T-helper 22 cell (primary cell): ENCODE results near the gene PACSIN2.

Experiments
- DNase-seq: peaks from one replicate; pipeline ENCODE4 v3.0.0-alpha.2; 2020; ENCODE audit warnings: low read depth

PACSIN2 gene

DNA sequence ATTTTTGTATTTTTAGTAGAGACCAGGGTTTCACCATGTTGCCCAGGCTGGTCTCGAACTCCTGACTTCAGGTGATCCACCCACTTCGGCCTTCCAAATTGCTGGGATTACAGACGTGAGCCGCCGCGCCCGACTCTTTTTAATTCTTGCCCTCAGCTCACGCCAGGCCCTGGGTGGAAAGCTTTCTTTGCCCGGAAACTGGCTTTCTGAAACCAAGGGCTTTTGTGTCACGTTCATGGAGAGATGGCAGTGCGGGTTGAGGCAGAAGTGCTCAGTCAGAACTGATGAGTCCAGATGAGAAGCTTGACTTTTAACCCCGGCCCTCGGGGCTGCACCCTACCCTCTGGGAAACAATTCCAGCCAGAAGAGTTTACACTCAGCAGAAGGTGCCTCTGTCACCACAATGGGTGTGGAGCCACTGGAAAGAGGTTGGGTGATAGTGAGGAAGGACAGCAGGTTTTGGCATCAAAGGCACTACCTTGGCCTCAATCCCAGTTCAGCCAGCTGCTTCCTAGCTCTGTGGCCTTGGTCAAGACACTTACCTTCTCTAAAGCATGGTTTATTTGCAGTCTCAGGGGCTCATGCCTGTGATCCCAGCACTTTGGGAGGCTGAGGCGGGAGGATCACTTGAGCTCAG lies 157.0 kb downstream of the PACSIN2 start:
- no peak for DNase-seq

DNA sequence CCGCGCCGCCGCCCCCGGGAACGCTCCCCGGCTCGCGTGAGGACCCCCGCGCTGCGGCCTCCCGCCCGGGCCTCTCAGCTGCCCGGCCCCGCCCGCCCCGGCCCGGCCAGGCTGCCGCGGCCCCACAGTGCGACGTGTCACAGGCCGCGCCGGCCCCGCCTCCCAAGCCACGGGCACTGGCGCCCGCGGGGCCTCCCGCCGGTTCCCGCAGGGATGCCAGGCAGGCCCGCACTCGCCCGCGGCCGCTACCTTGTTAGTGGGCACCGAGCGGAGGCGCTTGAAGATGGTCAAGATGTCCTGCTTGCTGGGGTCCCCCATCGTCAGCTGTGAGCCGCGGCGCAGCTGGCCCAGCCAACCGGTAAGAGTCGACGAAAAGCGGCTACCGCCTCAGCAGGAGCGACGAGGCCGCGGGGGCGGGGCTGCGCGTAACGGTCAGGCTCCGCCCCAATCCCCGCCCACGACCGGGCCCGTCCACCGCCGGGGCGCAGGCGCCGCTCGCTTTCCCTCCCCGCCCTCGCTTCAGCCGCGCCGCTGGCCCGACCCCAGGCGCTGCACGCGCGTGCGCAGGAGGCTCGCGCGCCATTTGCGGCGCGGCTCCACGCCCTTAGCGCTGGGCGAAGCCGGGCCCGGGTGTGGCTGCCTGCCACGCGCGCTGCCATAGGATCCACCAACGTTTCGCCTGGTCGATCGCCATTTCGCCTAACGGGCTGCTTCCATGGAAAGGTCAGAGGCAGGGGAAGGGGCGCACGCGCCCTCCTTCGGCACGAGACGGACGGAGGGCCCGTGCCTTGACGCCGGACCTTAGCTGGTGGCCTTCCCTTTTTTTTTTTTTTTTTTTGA lies 157.9 kb downstream of the PACSIN2 start, which contains the start of gene ARFGAP3:
Gene ARFGAP3 (minus strand): TSS at position 409 of the 840 bp plus-strand sequence. CDS start 91 bp downstream, at position 318.
- peak; percentile 86 for DNase-seq

DNA sequence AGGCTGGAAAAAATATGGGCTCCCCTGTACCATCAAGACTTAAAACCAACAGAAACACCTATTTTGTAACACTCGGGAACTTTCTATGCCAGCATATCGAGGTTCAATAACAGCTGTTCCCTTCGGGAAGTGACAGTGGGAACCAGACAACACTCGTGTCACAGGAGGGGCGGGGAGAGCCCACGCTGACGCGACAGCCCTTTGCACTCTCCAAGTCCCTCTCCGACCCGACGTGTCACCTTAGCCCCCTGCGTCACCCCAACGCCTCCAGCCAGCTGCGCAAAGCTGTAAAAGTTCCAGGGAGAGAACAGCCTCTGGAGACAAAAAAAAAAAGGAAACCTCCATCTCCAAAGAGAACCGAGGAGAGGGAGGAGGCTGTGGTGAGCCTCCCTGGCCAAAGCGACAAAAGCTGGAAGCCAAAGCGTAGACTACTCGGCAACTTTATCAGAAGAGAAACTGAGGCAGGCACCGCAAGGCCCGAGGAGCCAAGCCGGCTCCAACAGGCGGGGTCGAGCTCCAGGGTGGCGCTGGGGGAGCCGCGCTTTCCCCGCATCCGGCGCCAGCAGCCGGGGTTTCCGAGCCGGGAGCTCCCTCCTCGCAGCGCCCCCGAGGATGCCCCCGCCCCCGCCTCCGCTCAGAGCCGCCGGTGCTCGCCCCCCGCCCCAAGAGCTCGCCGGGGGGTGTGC lies 158.6 kb downstream of the PACSIN2 start:
- DNase-seq, result peak; percentile 51

DNA sequence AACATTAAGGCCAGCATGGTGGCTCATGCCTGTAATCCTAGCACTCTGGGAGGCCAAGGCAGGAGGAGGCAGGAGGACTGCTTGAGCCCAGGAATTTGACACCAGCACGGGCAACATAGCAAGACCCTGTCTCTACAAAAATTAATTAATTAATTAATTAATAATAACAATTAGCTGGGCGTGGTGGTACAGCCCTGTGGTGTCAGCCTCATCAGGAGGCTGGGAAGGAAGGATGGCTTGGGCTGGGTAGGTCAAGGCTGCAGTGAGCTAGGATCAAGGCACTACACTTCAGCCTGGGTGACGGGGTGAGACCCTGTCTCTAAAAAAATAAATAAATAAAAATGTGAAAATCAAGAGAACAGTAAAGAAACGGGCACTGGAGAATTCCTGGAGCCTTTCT lies 159.2 kb downstream of the PACSIN2 start:
- DNase-seq, result no peak

DNA sequence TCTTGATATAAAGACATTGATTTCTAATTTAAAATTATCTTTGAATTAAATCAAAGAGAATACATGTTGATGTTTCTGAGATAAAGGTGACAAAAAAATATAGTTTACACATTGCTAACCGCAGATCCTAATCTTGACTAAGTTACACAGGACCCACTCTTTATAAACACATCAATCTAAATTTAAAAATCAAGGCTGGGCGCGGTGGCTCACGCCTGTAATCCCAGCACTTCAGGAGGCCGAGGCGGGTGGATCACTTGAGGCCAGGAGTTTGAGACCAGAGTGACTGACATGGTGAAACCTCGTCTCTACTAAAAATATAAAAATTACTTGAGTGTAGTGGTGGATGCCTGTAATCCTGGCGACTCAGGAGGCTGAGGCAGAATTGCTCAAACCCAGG lies 159.7 kb downstream of the PACSIN2 start:
- DNase-seq, result no peak

DNA sequence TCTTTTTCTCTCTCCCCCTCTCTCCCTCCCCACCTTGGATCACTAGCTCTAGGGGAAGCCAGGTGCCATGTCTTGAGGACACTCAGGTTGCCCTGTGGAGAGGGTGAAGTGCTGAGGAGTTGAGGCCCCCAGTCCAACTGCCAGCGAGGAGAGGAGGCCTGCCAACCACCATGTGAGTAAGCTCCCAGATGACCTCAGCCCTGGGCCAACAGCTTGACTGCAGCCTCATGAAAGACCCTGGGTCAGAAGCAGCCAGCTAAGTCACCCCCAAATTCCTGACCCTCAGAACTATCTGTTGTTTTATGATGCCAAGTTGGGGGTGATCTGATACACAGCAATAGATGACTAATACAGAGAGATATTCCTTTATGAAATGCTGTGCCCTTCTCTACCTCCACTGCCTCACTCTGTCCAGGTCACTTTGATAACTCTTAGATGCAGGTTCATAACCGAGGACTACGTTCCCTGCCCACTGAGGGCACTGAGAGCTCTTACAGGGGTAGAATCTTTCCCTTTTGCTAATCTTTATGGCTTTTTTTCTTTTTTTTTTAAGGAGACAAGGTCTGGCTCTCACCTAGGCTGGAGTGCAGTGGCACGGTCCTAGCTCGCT lies 165.9 kb downstream of the PACSIN2 start:
- no peak for DNase-seq

DNA sequence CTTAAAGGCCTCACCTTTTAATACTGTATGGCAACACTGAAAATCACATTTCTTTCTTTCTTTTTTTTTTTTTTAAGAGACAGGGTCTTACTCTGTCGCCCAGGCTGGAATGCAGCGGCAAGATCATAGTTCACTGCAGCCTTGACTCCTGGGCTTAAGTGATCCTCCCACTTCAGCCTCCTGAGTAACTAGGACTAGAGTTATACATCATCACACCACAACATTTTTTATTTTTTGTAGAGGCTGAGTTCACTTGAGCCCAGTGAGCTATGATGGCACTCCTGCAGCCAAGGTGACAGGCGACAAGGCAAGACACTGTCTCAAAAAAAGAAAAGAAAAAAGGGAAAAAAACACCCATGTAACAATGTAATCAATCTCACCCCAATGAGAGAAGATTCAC lies 167.8 kb downstream of the PACSIN2 start:
- DNase-seq, result no peak

DNA sequence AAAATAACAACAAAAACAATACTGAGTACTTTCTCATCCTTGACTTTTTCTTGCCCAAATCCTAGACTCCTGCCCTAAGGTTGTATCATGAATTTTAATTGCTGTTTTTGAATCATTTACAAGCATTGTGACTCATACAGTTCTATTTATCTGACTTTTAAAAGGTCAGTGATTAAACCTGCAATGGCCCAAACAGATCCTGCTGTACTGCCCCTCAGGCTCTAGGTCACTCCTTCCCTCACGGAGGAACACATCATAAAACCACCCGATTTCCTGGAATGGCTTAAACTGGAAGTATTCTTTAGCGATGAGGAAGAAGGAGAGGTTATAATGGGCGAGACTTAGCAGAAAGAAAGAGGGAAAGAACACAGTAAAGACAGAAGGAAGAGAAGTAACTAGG lies 170.2 kb downstream of the PACSIN2 start:
- DNase-seq, result no peak

DNA sequence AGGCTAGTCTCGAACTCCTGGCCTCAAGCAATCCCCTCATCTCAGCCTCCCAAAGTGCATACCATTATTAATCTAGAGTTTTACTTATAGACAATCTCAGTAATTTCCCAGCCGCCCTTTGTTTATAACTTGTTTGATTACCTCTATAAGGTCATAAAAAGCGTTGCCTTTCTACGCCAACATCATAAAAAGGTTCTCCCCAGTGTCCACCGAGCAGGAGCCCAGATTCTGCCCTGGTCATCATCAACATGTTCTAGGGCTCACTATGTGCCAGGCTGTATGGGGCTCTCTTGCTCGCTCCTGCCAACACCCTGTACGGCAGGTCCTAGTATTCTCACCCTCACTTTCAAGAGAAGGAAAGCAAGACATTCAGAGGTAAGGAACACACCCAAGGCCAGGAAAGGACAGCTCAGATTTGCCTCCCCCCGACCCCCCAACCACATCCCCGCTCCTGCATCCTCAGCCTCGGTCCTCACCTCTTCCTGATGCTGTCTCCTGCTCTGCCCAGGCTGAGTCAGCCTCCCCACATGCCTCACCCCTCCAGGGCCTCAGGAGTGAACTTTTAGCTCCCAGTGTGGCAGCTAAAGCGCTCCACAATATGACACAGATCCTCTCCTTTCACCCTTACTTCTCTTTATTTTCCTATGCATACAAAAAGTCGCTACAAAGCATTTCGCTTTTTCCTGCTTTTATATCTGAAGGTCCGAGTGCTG lies 172.1 kb downstream of the PACSIN2 start:
- DNase-seq, result no peak

DNA sequence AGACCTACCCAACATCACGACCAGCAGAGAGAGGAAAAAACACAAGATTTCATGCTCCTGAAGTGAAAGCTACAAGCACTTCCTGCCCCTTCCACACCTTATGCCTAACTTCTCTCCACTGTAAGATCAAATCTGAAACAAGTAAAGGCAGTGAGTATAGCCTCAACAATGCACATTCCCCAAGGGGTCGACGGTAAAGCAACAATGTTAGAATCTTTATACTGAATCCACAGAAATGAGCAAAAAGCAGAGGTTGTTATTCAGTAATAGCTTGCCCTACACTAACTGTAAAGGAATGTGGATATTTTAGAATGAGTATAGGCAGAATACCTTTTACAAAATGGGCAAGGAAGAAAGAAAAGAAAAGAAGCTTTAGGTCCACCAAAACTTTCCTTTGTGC lies 173.5 kb downstream of the PACSIN2 start:
- no peak for DNase-seq

DNA sequence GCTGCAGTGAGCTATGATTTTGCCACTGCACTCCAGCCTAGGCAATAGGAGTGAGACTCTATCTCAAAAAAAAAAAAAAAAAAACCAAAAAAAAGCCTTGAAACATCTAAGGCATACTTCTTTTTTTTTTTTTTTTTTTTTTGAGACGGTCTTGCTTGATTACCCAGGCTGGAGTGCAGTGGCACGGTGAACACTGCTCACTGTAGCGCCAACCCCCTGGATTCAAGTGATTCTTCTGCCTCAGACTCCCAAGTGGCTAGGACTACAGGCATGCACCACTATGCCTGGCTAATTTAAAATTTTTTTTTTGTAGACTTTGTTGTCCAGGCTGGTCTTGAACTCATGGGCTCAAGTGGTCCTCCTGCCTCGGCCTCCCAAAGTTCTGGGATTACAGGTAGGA lies 177.4 kb downstream of the PACSIN2 start:
- no peak for DNase-seq

DNA sequence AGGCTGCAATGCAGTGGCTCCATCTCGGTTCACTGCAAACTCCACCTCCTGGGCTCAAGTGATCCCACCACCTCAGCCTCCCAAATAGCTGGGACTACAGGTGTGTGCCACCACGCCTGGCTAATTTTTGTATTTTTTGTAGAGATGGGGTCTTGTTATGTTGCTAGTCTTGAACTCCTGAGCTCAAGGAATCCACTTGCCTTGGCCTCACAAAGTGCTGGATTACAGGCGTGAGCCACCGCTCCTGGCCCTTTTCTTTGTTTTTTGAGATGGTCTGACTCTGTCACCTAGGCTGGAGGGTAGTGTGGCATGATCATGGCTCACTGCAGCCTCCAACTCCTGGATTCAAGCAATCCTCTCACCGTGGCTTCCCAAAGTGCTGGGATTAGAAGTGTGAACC lies 178.9 kb downstream of the PACSIN2 start:
- no peak for DNase-seq

DNA sequence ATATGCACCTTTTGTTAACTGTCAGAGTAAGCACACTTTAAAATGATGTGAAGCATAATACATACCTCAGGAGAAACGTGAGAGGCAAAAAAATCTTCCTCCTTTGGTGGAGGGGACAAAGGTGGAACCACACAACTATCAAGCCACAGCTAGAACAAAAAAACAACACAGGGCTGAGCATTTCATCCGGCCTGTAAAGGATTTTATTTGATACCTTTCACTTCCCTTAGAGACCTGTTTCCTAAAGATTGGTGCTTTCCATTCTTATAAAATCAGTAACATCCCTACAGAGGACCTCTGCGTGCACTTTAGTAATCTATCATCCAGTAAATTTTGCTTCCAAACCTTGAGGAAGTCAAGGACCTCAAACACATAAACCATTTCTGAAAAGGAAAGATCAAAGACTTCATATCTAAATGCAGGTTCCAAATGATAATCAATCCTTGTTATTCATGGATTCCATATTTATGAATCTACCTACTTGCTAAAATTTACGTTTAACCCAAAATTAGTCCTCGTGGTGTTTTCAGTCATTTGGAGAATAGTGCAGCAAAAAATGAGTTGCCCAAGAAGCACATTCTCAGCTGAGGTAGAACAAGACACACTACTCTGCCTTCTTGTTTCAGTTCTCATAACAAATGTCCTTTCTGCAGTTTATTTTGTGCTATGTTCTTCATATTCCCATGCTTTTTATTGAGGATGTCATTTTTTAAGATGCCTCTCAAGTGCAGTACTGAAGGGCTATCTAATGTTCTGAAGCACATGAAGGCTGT lies 180.6 kb downstream of the PACSIN2 start:
- no peak for DNase-seq

DNA sequence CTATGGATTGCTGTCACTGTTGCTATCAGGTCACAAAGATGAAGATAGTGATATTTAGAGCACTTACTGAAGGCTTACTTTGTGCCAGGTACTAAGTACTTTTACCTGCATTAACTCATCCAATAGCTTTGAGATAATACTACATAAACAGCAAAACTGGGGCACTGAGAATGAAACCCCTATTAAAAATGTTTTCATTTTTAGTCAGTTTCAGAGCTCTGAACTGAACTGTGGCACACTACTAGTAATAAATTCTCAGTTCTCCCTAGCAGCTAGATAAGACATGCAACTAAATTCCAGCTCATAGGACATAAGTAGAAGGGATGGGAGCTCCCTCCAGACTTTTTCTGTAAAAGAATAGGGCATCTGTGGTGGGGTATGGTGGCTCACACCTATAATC lies 181.8 kb downstream of the PACSIN2 start:
- DNase-seq, result no peak

DNA sequence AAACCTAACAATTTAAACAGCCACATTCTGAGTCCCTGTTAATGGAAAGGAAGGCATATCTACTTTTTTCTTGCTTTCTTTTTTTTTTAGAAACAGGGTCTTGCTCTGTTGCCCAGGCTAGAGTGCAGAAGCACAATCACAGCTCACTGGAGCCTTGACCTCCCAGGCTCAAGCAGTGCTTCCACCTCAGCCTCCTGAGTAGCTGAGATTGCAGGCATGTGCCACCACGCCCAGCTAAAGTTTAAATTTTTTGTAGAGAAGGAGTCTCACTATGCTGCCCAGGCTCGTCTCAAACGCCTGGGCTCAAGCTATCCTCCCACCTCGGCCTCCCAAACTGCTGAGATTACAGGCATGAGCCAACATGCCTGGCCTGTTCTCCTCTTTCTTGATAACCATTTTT lies 183.2 kb downstream of the PACSIN2 start:
- DNase-seq, result no peak

DNA sequence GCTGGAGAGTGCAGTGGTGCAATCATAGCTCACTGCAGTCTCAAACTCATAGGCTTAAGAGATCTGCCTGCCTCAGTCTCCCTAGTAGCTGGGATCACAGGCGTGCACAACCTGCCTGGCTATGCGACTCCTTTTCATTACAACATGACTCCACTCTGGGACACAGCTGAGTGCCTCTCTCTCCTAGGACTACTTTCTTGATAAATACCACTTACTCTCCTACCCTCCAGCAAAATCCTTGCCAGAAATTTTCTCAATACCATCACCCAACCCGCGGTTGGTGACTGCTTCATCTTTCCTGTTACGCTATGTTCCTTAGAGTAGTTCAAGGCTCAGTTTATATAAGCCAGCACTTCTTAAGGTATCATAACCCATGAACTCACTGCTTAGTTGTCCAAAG lies 184.8 kb downstream of the PACSIN2 start:
- DNase-seq, result no peak

DNA sequence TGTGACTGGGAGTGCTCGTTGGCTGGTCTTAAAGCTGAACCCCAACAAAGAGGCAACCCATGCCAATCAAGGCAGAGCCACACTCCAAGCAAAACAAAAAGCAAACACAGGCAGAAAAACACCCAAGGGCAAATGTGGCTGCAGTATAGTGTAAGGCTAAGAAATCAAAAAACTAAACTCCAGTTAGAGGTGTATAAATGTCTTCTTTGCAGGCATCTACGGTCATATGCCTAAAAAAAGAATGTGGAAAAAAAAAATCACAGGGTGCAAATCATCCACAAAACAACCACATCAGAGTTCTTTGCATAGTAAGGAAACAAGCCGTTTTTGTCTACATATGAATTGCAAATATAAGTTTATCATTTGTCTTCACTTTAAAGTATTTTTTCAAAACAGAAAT lies 185.6 kb downstream of the PACSIN2 start:
- no peak for DNase-seq

DNA sequence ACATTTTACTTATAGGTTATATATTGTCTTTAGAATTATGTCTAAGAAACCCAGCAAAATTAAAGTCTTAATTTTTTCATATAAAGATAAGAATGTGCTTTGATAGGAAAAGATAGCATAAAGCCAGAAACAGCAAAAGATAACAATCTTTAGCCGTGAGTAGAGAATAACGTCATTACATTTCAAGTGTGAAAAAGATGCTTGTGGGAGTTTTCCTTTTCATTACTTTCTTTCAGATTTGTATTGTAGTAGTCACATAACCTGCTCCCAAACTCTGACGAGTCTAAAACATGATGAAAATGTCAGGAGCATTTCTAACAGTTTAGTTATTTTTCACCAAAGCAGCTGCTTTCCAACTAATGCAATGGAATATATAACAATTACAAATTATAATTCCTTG lies 189.2 kb downstream of the PACSIN2 start:
- no peak for DNase-seq

DNA sequence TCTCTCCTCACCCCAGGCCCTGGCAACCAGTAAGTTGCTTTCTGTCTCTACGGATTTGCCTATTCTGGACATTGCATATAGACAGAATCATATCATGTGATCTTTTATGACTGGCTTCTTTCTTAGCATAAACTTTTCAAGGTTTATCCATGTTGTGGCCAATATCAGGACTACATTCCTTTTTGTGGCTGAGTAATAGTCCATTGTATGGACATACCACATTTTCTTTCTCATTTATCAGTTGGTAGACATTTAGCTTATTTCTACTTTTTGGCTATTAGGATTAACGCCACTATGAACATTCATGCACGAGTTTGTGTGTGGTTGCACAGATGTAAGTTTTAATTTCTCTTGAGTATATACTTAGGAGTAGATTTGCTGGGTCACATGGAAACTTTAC lies 193.6 kb downstream of the PACSIN2 start:
- no peak for DNase-seq

DNA sequence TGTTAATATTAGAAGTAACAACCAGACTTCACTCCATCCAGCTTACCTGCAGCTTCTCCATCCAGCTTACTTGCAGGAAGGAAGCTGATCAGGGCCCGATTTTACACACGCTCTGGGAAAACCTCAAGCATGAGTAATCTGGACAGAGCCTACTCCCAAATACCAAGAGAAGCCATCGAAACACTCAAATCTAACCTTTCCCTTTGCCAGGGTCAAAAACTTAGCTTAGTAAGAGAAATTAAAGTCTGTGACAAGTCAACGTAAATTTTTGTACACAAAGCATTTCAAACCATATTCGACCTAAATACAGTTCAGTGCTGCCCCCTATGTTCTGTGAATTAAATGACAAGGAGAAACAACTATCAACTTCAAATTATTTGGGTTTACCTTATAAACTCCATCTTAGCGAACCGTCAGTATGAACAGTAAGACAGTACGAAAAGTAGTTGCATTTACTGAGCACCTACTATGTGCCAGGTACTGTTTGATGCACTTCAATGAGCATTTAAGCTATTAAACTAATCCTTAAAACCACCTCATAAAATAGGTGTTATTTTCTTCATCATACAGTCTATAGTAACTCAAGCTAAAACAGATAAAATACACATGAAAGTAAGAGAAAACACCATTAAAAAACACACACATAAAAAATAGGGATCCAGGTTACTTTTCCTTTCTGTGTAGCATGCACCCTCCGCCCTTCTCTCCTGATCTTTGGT lies 194.7 kb downstream of the PACSIN2 start:
- no peak for DNase-seq
